ENCODE measurements around the gene SNX30.

SNX30 gene

GRCh38 chr9:112784020-112784785 lies 33.6 kb downstream of the SNX30 start:
- DNase-seq, result no peak

- no peak for DNase-seq
These were observed 35.4 kb downstream of the SNX30 start for GRCh38 chr9:112785986-112786385.

GRCh38 chr9:112786829-112787520 lies 36.4 kb downstream of the SNX30 start:
- no peak for DNase-seq

- DNase-seq, result no peak
These were observed 37.4 kb downstream of the SNX30 start for GRCh38 chr9:112787978-112788377.

GRCh38 chr9:112789473-112789872 lies 38.9 kb downstream of the SNX30 start:
- DNase-seq, result no peak

- no peak for DNase-seq
These were observed 39.6 kb downstream of the SNX30 start for GRCh38 chr9:112789891-112790774.

- no peak for DNase-seq
These were observed 42.1 kb downstream of the SNX30 start for GRCh38 chr9:112792670-112793069.

- DNase-seq, result peak; percentile 60
These were observed 42.8 kb downstream of the SNX30 start for GRCh38 chr9:112793213-112793810.

GRCh38 chr9:112794731-112795130 lies 44.2 kb downstream of the SNX30 start:
- no peak for DNase-seq

GRCh38 chr9:112795921-112796320 lies 45.4 kb downstream of the SNX30 start:
- no peak for DNase-seq

- DNase-seq, result no peak
These were observed 45.9 kb downstream of the SNX30 start for GRCh38 chr9:112796485-112796884.

- DNase-seq, result no peak
These were observed 58.8 kb downstream of the SNX30 start for GRCh38 chr9:112809351-112809848.

GRCh38 chr9:112809906-112810305 lies 59.3 kb downstream of the SNX30 start:
- DNase-seq, result no peak

GRCh38 chr9:112810696-112811490 lies 60.3 kb downstream of the SNX30 start:
- DNase-seq, result no peak

GRCh38 chr9:112811518-112811917 lies 61.0 kb downstream of the SNX30 start:
- DNase-seq, result no peak

- DNase-seq, result no peak
These were observed 65.3 kb downstream of the SNX30 start for GRCh38 chr9:112815868-112816267.

- no peak for DNase-seq
These were observed 67.3 kb downstream of the SNX30 start for GRCh38 chr9:112817860-112818203.

- peak; percentile 64 for DNase-seq
These were observed 69.3 kb downstream of the SNX30 start for GRCh38 chr9:112819635-112820496.

GRCh38 chr9:112820881-112821280 lies 70.3 kb downstream of the SNX30 start:
- peak; percentile 55 for DNase-seq

GRCh38 chr9:112822618-112823017 lies 72.1 kb downstream of the SNX30 start:
- no peak for DNase-seq

- DNase-seq, result no peak
These were observed 72.7 kb downstream of the SNX30 start for GRCh38 chr9:112823257-112823656.

Measured in HCEC 1CT (cell line).